HG03045 (cell line): Measurements from ENCODE around the gene CYP4B1.
"Not testable (repeated sequence)": the region's sequence is repeated elsewhere in the genome, so short reads cannot be mapped to it uniquely, and the experiment has no call there.

Source experiments
- ATAC-seq: cut with Tn5 transposase; IDR thresholded peaks from one replicate; pipeline ENCODE4 v1.9.1; 2021; ENCODE audit warnings: mild to moderate bottlenecking, moderate library complexity; ENCODE audit not compliant: unreplicated experiment

Gene CYP4B1

DNA sequence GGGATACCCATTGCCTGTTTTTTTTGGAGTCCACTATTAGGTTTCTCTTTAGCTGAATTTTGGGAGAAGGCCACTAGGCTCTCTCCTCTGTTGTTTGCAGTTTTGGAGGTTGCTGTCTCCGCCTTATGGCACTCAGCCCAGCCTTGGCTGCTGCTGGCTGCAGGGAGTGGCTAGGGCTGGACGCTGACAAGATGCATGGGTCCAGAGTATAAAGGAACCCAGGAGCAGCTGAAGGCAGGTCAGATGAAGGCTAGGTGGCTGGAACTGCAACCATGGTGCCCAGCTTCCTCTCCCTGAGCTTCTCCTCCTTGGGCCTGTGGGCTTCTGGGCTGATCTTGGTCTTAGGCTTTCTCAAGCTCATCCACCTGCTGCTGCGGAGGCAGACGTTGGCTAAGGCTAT lies at the start of gene CYP4B1:
CYP4B1 (plus strand) TSS at position 237 of the 400 bp plus-strand sequence; CDS start at position 273, 36 bp downstream.
- no peak for ATAC-seq

DNA sequence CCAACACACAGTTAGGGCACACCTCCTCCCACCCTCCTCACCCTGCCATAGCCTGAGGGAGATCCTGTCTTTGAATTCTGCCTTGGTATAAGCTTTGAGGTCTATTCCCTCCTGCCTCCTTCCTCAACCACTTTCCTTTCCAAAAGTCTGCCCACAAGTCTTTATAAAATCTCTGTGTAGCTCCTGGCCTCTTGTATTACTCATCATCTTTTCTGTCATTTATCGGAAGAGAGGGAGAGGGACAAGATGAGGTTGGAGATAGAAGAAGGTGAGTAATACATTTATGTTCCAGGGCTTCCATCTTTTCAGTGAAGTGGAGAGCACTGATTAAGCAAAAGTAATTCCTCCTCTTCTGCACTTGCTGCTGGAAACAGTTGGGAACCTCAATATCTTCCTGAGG lies 49.4 kb upstream of the CYP4B1 start:
- ATAC-seq = no peak

- ATAC-seq = no peak
These were observed 48.9 kb upstream of the CYP4B1 start for GRCh38 chr1:46749921-46750404.

- no peak for ATAC-seq
These were observed 44.9 kb upstream of the CYP4B1 start for GRCh38 chr1:46753985-46754384.

GRCh38 chr1:46754707-46755106 lies 44.1 kb upstream of the CYP4B1 start:
- ATAC-seq = not testable (repeated sequence)

GRCh38 chr1:46755121-46755520 lies 43.7 kb upstream of the CYP4B1 start:
- ATAC-seq = no peak

- no peak for ATAC-seq
These were observed 41.4 kb upstream of the CYP4B1 start for GRCh38 chr1:46757247-46757955.

DNA sequence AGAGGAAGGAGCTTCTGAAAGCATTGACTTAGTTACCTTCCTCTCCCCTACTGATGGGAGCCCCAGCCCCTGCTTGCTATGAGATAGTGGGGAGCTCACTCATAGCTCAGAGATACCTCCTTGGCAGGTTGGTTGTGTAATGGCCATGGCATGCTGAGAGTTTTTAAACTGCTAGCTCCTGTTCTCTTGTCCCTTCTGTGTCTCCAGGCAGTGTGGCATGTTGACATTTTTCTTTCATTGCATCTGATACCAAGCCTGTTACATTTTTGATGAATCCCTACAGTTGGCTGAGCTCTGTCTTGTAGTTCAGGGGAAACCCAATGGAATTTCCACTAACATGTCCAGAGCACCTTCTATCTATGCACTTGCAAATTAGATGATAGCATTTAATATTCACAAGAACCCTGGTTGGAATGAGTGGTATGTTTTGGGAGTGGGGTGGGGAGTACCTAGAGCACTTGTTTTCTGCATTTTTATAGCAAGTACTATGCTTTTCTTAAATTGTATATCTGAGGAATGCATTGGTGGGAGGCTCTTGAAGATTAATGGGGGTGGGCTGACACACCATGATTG lies 40.8 kb upstream of the CYP4B1 start:
- ATAC-seq = no peak

GRCh38 chr1:46760558-46761166 lies 38.2 kb upstream of the CYP4B1 start:
- ATAC-seq = no peak

GRCh38 chr1:46761740-46762139 lies 37.1 kb upstream of the CYP4B1 start:
- no peak for ATAC-seq

DNA sequence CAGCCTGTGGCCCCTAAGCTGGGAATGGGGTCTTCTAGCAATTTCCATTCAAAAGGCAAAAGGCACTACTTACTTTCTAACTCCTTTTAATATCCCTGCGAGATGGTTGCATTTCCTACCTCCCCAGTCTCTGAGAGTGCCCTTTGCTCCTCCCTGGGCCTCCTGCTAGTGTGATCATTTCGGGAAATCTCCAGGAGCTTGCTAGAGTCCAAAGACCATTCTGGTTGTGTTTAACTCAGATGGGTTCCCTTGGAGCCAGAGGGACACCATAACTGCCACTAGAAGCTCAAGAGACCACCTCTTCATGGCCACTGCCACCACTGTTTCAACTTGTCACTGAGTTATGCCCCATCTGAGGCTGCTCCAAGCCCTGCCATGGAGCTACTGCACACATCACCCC lies 34.4 kb upstream of the CYP4B1 start:
- no peak for ATAC-seq

DNA sequence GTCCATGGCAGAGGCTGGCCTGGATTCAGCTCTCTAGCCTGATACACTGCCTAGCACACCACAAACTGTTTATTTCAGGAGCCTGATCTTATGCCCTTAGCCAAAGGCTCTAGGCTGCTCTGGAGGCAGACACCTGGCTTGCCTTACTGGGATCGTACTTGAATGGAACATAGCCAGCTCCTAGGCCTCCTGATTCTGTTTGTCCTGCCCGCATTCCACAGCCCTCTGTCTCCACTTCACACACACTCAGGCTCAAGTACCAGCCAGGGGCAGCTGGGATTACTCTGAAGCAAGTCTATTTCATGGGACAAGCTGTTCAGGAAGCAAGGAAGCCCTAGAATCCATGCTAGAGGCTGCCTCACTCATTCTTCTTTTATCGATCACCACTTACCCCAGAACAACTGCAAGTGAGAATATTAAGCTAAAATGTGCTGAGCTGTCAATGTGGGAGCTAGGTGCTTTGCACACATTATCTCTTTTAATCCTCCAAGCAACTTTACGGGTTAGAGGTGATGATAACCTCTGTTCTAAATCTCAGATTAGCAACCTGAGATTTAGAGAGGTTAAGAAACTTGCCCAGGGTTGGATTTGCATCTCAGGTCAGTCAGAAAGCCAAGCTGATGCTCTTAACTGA lies 31.1 kb upstream of the CYP4B1 start:
- no peak for ATAC-seq

DNA sequence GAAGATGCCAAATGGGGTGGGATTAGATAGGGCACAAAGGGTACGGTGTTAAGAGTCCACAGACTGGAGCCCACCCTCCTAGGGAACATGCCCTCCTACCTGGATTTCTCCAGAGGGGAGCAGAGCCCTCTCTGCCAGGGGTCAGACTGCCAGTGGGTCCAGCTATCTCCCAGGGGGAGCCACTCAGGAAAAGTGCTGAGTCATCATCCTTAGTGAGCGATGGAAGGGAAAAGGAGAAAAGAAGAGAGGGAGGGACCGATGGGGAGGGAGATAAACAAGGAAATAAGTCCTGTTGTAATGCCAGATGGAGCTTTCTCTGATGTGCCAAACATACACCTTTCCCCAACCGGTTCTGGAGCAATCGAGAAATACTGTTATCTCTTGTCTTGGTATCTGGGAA lies 30.4 kb upstream of the CYP4B1 start:
- ATAC-seq = no peak

DNA sequence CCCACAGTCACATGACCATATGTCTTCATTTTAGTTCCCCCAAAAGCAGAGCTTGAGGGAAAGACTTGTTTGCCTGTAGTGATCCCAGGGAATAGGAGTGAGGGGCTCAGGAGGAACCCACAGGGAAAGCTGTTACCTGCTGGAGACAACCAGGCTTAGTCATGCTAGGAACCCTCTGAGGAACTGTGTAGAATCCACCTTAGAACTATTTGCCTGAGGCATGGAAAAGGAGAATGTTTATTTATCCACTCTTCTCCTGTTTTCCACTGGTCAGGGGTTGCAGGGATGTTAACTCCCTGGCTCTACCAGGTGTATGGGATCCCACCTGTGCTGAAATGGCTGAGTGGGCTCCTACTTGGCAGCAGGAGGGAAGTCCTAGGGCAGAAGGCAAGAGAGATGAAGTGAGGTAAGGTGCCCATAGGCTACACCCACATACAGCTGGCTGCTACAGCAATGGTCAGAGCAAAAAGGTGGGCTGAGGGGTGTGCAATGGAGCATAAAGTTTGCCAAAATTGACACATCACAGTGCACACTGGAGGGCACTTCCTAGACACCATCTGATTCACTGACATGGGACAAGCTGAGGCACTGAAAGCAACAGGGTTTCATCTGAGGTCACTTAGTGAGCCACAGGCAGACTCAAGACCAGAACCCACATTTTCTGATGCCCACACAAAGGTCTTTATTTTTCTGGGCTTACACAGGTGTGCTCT lies 29.7 kb upstream of the CYP4B1 start:
- no peak for ATAC-seq

- no peak for ATAC-seq
These were observed 28.3 kb upstream of the CYP4B1 start for GRCh38 chr1:46770541-46770940.

DNA sequence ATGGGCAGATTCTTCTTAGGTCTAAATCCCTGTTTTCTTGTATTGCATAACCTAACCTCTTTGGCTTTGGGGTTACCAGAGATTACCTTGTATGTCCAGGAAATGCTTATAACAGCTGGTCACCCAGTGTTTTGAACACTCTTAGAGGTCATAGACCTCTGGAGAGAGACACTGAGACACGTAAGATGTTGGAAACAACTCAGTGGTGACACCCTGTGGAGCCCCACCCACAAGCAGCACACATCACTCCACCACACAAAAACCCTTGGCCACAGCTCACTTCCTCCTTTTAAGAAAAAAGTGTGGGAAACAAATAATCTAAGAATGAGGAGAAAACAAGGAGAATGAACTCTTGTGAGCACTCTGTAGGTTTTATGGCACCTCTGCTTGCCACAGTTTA lies 26.3 kb upstream of the CYP4B1 start:
- no peak for ATAC-seq

DNA sequence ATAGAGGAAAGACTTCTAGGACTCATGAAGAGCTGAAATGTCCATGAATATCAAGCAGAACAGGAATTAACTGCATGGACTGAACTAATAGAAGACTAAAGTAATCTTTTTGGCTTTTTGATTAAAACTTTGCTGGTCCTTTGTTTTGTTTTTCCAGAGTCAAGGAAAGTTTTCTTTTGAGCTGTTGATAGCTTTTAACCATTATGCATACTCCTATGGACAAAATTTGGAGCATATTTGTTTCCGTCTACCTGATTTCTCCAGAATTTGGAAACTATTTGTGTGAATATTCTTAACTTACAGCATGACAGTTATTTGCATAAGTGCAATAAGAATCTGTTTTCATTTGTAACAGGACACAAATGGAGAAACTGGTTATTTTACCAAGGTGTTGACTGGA lies 24.5 kb upstream of the CYP4B1 start:
- no peak for ATAC-seq

DNA sequence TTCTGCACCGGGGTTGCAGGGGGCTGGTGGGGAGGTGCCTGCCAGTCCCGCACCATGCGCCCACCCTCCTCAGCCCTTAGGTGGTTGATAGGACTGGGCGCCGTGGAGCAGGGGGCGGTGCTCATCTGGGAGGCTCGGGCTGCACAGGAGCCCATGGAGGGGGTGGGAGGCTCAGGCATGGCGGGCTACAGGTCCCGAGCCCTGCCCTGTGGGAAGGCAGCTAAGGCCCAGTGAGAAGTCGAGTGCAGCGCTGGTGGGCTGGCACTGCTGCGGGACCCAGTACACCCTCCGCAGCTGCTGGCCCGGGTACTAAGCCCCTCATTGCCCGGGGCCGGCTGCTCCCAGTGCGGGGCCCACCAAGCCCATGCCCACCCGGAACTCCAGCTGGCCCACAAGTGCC lies 20.4 kb upstream of the CYP4B1 start:
- ATAC-seq = not testable (repeated sequence)

GRCh38 chr1:46784666-46785065 lies 14.2 kb upstream of the CYP4B1 start:
- ATAC-seq = no peak

DNA sequence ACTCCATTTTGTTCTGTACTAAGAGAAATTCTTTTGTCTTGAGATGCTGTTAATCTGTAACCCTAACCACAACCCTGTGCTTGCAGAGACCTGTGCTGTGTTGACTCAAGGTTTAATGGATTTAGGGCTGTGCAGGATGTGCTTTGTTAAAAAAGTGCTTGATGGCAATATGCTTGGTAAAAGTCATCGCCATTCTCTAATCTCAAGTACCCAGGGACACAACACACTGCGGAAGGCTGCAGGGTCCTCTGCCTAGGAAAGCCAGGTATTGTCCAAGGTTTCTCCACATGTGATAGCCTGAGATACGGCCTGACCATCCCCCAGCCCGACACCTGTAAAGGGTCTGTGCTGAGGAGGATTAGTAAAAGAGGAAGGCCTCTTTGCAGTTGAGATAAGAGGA lies 10.2 kb upstream of the CYP4B1 start:
- ATAC-seq = not testable (repeated sequence)

DNA sequence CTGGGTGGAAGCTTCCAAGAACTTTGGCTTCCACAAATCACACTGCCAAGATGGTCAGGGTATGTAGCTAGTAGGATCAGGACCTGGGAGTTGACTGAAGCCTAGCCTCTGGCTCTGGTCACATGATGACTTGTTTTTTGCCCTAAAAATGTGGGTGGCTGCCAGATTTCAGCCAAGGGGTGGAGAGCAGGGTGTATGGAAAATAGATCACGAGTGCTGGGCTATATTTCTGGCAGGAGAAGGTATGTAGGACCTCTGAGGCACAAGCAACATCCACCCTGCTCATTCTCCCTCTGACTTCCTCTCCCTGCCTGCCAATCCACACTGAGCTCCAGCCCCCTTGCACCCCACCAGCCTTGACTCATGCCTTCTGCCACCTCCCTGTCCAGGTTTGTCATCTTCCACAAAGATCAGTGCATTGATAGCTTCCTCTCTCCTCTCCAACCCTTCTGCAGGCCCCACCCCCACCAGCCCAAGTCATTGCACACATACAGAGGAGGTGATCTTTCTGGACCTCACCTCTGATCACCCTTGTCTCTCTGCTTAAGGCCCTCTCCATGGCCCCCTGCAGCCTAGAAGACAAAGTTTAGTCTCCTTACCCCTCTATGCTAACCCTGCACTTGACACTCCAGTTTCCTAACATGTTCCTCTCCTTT lies 8.3 kb upstream of the CYP4B1 start:
- no peak for ATAC-seq
